Body of pancreas (tissue), 4 donors: ENCODE measurements around the gene EPHB2. TPM values are rescaled to one million over a fixed set of nuclear protein-coding genes. Genes with fewer than 3 reads are reported as not detected.

ENCODE experiments used
- ATAC-seq: fragments of 150-250 bp; one replicate; pipeline ENCODE4 v1.9.1; 2016
- DNase-seq, 4 donors: peaks; one replicate each; pipeline ENCODE4 v3.0.0-alpha.2; 2019
- H3K27ac ChIP-seq, 4 donors: fragments of 200-600 bp; sonication (generic); 1 replicate in 3 of 4; 2 replicates in 1 of 4; pipeline versions ENCODE4 v1.5.1 to v1.6.1; 2016 to 2019; ENCODE audit warnings: mild to moderate bottlenecking in 1 of 4, mixed read lengths in 1 of 4, moderate library complexity in 1 of 4
- H3K27me3 ChIP-seq, 2 donors: fragments of 200-600 bp; sonication (generic); one replicate each; pipeline ENCODE4 v1.6.0; 2016; ENCODE audit warnings: mild to moderate bottlenecking in 1 of 2
- H3K36me3 ChIP-seq, 2 donors: fragments of 200-600 bp; sonication (generic); replicated peaks in 1 of 2; 2 replicates each; pipeline ENCODE4 v1.5.1; 2016; ENCODE audit warnings: low read depth in 2 of 2; ENCODE audit not compliant: insufficient read depth in 1 of 2
- H3K4me1 ChIP-seq: fragments of 200-600 bp; sonication (generic); one replicate; pipeline ENCODE4 v1.6.0; 2016
- H3K4me3 ChIP-seq, 2 donors: fragments of 200-600 bp; sonication (generic); 1 replicate in 1 of 2; 2 replicates in 1 of 2; pipeline ENCODE4 v1.5.1; 2016 to 2019
- H3K9me3 ChIP-seq, 3 donors: fragments of 200-600 bp; sonication (generic); 1 replicate in 2 of 3; 2 replicates in 1 of 3; pipeline ENCODE4 v1.5.1; 2016
- CTCF ChIP-seq, 7 experiments: fragments of 450-650 bp in 4 of 7; fragments of 200-600 bp in 3 of 7; sonication (generic) in 3 of 7; IDR thresholded peaks; one replicate each; pipeline ENCODE4 v1.5.1; 2016 to 2019; ENCODE audit warnings: antibody characterized with exemption in 7 of 7
- POLR2A ChIP-seq, 3 donors: fragments of 450-650 bp; IDR thresholded peaks; one replicate each; pipeline ENCODE4 v1.6.1; 2016; ENCODE audit warnings: antibody characterized with exemption in 3 of 3, mild to moderate bottlenecking in 2 of 3
- WGBS, 2 donors: methylation state at CpG; one replicate each; pipeline ENCODE4 v1.1.5; 2017; 5-methylcytosine and 5-hydroxymethylcytosine counted together
- intact Hi-C: fragments of 100-400 bp; cut with DNase I; formaldehyde crosslinking; loops from one replicate; pipeline ENCODE4 v1.15.1; 2023
- total RNA-seq, 2 donors: library from RNA; depleted of rRNA; stranded (reverse); fragments of >200 nt; gene quantifications; one replicate each; pipeline ENCODE4 v1.1.0, GENCODE V29; 2016

EPHB2 gene
- total RNA-seq, 2 donors from 2014 or later = 2.9 to 7.9 TPM

DNA sequence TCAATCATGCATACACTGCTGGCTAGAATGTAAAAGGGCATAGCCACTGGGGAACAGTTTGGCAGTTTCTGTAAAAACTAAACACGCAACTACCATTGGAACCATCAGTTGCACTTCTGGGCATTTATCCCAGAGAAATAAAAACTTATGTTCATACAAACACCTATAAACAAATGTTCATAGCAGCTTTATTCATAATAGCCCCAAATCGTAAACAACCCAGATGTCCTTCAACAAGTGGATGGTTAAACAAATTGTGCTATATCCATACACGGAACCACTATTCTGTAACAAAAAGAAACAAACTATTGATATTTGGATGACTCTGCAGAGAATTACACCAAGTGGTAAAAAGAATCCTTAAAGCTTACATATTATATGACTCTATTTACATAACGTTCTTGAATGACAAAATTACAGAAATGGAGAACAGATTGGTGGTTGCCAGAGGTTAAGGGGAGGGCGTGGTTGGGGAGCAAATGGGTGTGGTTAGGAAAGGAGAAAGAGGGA, 239.2 kb downstream of the EPHB2 start:
- ATAC-seq = no peak
- 51 to 57% methylated on average over 5 of the region's 5 CpGs for WGBS, 2 donors

DNA sequence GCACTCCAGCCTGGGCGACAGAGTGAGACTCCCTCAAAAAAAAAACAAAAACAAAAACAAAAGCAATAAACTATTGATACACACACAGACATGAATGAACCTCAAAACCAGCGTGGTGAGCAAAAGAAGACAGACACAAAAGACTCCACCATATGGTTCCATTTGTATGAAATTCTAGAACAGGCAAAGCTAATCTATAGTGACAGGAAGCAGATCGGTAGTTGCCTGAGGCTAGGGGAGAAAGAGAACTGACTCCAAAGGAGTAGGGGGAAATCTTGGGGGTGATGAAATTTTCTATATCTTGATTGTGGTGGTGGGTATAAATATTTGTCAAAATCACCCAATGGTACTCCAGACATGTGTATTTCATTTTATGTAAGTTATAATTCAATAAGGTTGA, 241.2 kb downstream of the EPHB2 start:
- Histone ChIP-seq H3K4me3 (no peak overlapping the region), H3K4me1 (peaks cover 8% of the 10 kb centered on the region), H3K27ac (no peak overlapping the region), H3K27me3 (no peaks in the 10 kb centered on the region), H3K9me3 (no peaks in the 10 kb centered on the region), H3K36me3 (no peaks in the 10 kb centered on the region)
- DNase-seq (no peak), ATAC-seq (no peak)
- intact Hi-C loops = no loop called here
- TF ChIP-seq CTCF (IDR thresholded peaks at IDR 0.05) = no peak
- TF ChIP-seq POLR2A (IDR thresholded peaks at IDR 0.05) = no peak
- 81 to 88% methylated on average over 3 of the region's 3 CpGs for WGBS, 2 donors

More for the DNA sequence above, 239.2 kb downstream of the EPHB2 start:
- no peak for DNase-seq
- Histone ChIP-seq H3K4me3 (no peak overlapping the region), H3K27ac (no peak overlapping the region), H3K27me3 (no peaks in the 10 kb centered on the region), H3K9me3 (no peaks in the 10 kb centered on the region), H3K4me1 (peaks cover 8% of the 10 kb centered on the region), H3K36me3 (no peaks in the 10 kb centered on the region)
- no peak for TF ChIP-seq CTCF (IDR thresholded peaks at IDR 0.05)
- TF ChIP-seq POLR2A (IDR thresholded peaks at IDR 0.05) = no peak
- intact Hi-C loops = no loop called here

GRCh38 chr1:22952694-22953056, 242.0 kb downstream of the EPHB2 start:
- ATAC-seq = no peak
- peaks cover 8% of the 10 kb centered on the region for H3K4me1 ChIP-seq
- TF ChIP-seq POLR2A (IDR thresholded peaks at IDR 0.05) (no peak), CTCF (IDR thresholded peaks at IDR 0.05) (no peak)
- intact Hi-C loops = no loop called here
- no peak overlapping the region for H3K4me3 ChIP-seq
- no peaks in the 10 kb centered on the region for H3K27me3 ChIP-seq
- H3K27ac ChIP-seq = no peak overlapping the region
- DNase-seq = no peak
- WGBS, 2 donors = 88 to 92% methylated on average over 4 to 5 of the region's 5 CpGs
- H3K36me3 ChIP-seq = no peaks in the 10 kb centered on the region
- H3K9me3 ChIP-seq = no peaks in the 10 kb centered on the region

DNA sequence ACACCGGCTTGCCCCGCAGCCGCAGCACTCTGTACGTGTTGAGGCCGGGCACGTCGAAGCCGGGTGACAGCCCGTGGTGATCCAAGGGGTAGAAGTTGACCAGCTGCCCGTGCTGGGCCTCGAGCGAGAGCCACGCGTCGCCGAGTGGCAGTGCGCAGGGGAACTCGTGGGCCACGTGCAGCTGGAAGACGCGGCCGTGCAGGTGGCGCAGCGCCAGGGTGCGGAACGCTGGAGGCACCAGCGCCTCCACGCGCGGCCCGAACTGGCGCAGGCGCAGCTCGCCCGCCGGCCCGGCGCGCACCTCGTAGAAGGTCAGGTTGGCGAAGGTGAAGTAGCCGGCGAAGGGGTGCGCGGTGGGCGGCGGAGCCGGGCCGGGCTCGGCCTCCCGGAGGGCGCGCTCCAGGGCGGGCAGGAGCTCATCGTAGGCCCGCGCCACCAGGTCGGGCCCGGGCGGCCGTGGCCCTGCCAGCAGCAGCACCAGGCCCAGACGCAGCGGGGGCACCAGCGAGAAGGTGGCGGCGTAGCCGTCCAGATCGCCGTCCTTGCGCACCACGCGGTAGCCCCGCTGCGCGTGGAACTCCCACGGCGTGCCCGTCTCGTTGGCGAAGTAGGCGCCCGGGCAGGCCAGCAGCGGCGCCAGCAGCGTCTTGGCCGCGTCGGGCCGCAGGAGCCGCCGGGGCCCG, 242.6 kb downstream of the EPHB2 start:
- ATAC-seq (no peak), DNase-seq (no peak)
- H3K27me3 ChIP-seq = no peaks in the 10 kb centered on the region
- H3K36me3 ChIP-seq = no peaks in the 10 kb centered on the region
- peaks cover 8% of the 10 kb centered on the region for H3K4me1 ChIP-seq
- WGBS, 2 donors = 28% methylated on average over 55 of the region's 92 CpGs; no CpG with 5 or more reads in 1 of the 2 donors
- TF ChIP-seq POLR2A (IDR thresholded peaks at IDR 0.05) = no peak
- no peak overlapping the region for H3K4me3 ChIP-seq
- no peak overlapping the region for H3K27ac ChIP-seq
- intact Hi-C loops = no loop called here
- no peaks in the 10 kb centered on the region for H3K9me3 ChIP-seq

- Histone ChIP-seq H3K9me3 (no peaks in the 10 kb centered on the region), H3K27me3 (no peaks in the 10 kb centered on the region), H3K36me3 (no peaks in the 10 kb centered on the region), H3K27ac (no peak overlapping the region), H3K4me3 (no peak overlapping the region), H3K4me1 (peaks cover 8% of the 10 kb centered on the region)
- intact Hi-C loops = no loop called here
- no peak for TF ChIP-seq POLR2A (IDR thresholded peaks at IDR 0.05)
- no peak for TF ChIP-seq CTCF (IDR thresholded peaks at IDR 0.05)
- WGBS, 2 donors = 11 to 18% methylated on average over 8 to 36 of the region's 38 CpGs
- no peak for DNase-seq
- no peak for ATAC-seq
Measured at GRCh38 chr1:22953740-22954141, 243.1 kb downstream of the EPHB2 start.
